Parathyroid adenoma (tissue), 2 donors: ENCODE results near the gene RPL3.
"Not testable (repeated sequence)": the region's sequence is repeated elsewhere in the genome, so short reads cannot be mapped to it uniquely, and the experiment has no call there.

Experiments used
- H2AFZ ChIP-seq: fragments of 300-600 bp; sonication (generic); one replicate; pipeline ENCODE4 v1.7.0; 2017; ENCODE audit warnings: antibody characterized with exemption, mild to moderate bottlenecking
- H3K27ac ChIP-seq: fragments of 300-600 bp; sonication (generic); one replicate; pipeline ENCODE4 v1.7.0; 2017
- H3K27me3 ChIP-seq: fragments of 300-600 bp; sonication (generic); one replicate; pipeline ENCODE4 v1.7.0; 2017; ENCODE audit warnings: low read length; ENCODE audit not compliant: control insufficient read depth, insufficient read depth
- H3K36me3 ChIP-seq: fragments of 300-600 bp; sonication (generic); one replicate; pipeline ENCODE4 v1.7.0; 2017; ENCODE audit warnings: low read length; ENCODE audit not compliant: control insufficient read depth, insufficient read depth
- H3K4me1 ChIP-seq: fragments of 300-600 bp; sonication (generic); one replicate; pipeline ENCODE4 v1.7.0; 2017; ENCODE audit warnings: control low read depth
- H3K4me2 ChIP-seq: fragments of 300-600 bp; sonication (generic); one replicate; pipeline ENCODE4 v1.7.0; 2017; ENCODE audit warnings: low read length
- H3K4me3 ChIP-seq: fragments of 300-600 bp; sonication (generic); one replicate; pipeline ENCODE4 v1.7.0; 2017; ENCODE audit warnings: low read depth, low read length
- H3K79me2 ChIP-seq: fragments of 300-600 bp; sonication (generic); one replicate; pipeline ENCODE4 v1.7.0; 2017; ENCODE audit warnings: control low read depth
- H3K9ac ChIP-seq: fragments of 300-600 bp; sonication (generic); one replicate; pipeline ENCODE4 v1.7.0; 2017; ENCODE audit warnings: mild to moderate bottlenecking
- H3K9me3 ChIP-seq: fragments of 300-600 bp; sonication (generic); one replicate; pipeline ENCODE4 v1.7.0; 2017; ENCODE audit warnings: low read length; ENCODE audit not compliant: control insufficient read depth
- CTCF ChIP-seq: fragments of 300-600 bp; sonication (generic); IDR thresholded peaks from one replicate; pipeline ENCODE4 v1.7.0; 2017; ENCODE audit warnings: antibody characterized with exemption, mild to moderate bottlenecking
- donor health status: primary hyperparathyroidism.

Gene RPL3

GRCh38 chr22:39348909-39349505 lies 29.6 kb upstream of the RPL3 start:
- H3K9me3 ChIP-seq: no peaks in the 10 kb centered on the region
- no peak for TF ChIP-seq CTCF
- no peaks in the 10 kb centered on the region for H3K36me3 ChIP-seq
- no peak overlapping the region for H3K27ac ChIP-seq
- no peaks in the 10 kb centered on the region for H3K79me2 ChIP-seq
- H3K9ac ChIP-seq: no peak overlapping the region
- peak overlapping the region; percentile 82 for H3K4me2 ChIP-seq
- H2AFZ ChIP-seq: peak overlapping the region; percentile 75
- H3K4me3 ChIP-seq: peak overlapping the region; percentile 45
- H3K27me3 ChIP-seq: no peaks in the 10 kb centered on the region
- no peaks in the 10 kb centered on the region for H3K4me1 ChIP-seq

DNA sequence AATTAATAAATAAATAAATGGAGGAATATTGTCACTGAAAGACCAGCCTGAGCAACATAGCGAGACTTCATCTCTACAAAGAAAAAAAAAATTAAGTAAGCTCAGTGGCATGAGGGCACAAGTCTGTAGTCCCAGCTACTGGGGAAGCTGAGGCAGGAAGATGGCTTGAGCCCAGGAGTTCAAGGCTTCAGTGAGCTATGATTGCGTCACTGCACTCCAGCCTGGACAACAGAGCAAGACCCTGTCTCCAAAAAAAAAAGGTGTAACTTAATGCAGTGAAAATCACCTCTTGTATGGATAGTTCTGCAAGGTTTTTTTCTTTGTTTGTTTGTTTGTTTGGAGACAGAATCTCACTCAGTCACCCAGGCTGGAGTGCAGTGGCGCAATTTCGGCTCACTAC lies 25.8 kb upstream of the RPL3 start:
- H3K9me3 ChIP-seq: no peaks in the 10 kb centered on the region
- H3K4me3 ChIP-seq: no peak overlapping the region
- H2AFZ ChIP-seq: no peak overlapping the region

DNA sequence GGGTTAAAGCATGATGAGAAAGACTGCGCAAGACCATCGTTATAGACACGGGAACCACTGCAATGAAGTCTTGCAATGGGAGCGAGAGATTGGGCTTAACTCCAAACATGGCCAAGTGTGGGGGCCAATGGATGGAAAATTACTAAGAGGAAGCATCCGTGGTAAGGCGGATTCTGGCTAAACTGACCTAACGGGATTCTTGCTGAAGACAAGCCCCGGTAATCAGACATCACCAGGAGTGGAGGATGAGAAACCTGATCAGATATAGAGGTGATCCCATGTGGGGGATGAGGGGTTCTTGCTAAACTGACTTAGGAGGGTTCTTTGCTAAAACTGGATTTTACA lies 24.6 kb upstream of the RPL3 start:
- Histone ChIP-seq H2AFZ (no peak overlapping the region), H3K36me3 (no peaks in the 10 kb centered on the region), H3K4me1 (no peaks in the 10 kb centered on the region), H3K79me2 (no peaks in the 10 kb centered on the region), H3K9me3 (no peaks in the 10 kb centered on the region), H3K4me2 (no peak overlapping the region), H3K27ac (no peak overlapping the region), H3K4me3 (no peak overlapping the region), H3K9ac (no peak overlapping the region), H3K27me3 (no peaks in the 10 kb centered on the region)
- no peak for TF ChIP-seq CTCF

More for the DNA sequence above, 25.8 kb upstream of the RPL3 start:
- no peaks in the 10 kb centered on the region for H3K27me3 ChIP-seq
- H3K4me2 ChIP-seq: no peak overlapping the region
- no peaks in the 10 kb centered on the region for H3K79me2 ChIP-seq
- H3K4me1 ChIP-seq: no peaks in the 10 kb centered on the region
- no peak for TF ChIP-seq CTCF
- H3K36me3 ChIP-seq: no peaks in the 10 kb centered on the region
- no peak overlapping the region for H3K27ac ChIP-seq
- no peak overlapping the region for H3K9ac ChIP-seq

- H3K9me3 ChIP-seq: no peaks in the 10 kb centered on the region
- no peak overlapping the region for H3K27ac ChIP-seq
- H3K4me1 ChIP-seq: no peaks in the 10 kb centered on the region
- TF ChIP-seq CTCF: peak; percentile 56
- H3K79me2 ChIP-seq: no peaks in the 10 kb centered on the region
- H3K36me3 ChIP-seq: no peaks in the 10 kb centered on the region
- H2AFZ ChIP-seq: no peak overlapping the region
- H3K4me2 ChIP-seq: no peak overlapping the region
- H3K4me3 ChIP-seq: no peak overlapping the region
- H3K9ac ChIP-seq: no peak overlapping the region
- no peaks in the 10 kb centered on the region for H3K27me3 ChIP-seq
Observed at GRCh38 chr22:39343259-39344045, 24.0 kb upstream of the RPL3 start.

GRCh38 chr22:39341179-39341578 lies 21.8 kb upstream of the RPL3 start:
- Histone ChIP-seq H3K36me3 (no peaks in the 10 kb centered on the region), H3K9me3 (no peaks in the 10 kb centered on the region), H3K4me2 (no peak overlapping the region), H3K27ac (no peak overlapping the region), H3K79me2 (no peaks in the 10 kb centered on the region), H2AFZ (no peak overlapping the region), H3K4me1 (no peaks in the 10 kb centered on the region), H3K27me3 (no peaks in the 10 kb centered on the region), H3K9ac (no peak overlapping the region), H3K4me3 (no peak overlapping the region)
- TF ChIP-seq CTCF: no peak

DNA sequence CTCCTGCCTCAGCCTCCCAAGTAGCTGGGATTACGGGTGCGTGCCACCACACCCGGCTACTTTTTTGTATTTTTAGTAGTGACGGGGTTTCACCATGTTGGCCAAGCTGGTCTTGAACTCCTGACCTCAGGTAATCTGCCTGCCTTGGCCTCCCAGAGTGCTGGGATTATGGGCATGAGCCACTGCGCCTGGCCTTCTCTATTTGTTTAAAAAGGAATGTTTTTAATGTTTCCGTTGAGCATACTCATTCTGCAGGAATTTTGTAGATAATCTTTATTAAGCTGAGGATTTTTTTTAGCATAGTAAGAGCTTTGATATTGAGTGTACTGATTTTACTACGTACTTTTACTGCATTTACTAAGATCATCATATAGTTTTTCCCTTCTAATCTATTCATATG lies 20.4 kb upstream of the RPL3 start:
- not testable (repeated sequence) for H3K79me2 ChIP-seq, H3K9ac ChIP-seq, H3K27me3 ChIP-seq, H3K4me1 ChIP-seq, H2AFZ ChIP-seq, H3K4me3 ChIP-seq, H3K27ac ChIP-seq, H3K36me3 ChIP-seq, H3K4me2 ChIP-seq, H3K9me3 ChIP-seq
